NCI-H2196 treated with DMSO at 0.1 percent for 48 hours (cell line): ENCODE data around the gene GRIFIN.

ENCODE experiments used
- DNase-seq: peaks from one replicate; lab custom pipeline; 2025; ENCODE audit not compliant: unreplicated experiment; lab: John Stamatoyannopoulos, UW

Gene GRIFIN

DNA sequence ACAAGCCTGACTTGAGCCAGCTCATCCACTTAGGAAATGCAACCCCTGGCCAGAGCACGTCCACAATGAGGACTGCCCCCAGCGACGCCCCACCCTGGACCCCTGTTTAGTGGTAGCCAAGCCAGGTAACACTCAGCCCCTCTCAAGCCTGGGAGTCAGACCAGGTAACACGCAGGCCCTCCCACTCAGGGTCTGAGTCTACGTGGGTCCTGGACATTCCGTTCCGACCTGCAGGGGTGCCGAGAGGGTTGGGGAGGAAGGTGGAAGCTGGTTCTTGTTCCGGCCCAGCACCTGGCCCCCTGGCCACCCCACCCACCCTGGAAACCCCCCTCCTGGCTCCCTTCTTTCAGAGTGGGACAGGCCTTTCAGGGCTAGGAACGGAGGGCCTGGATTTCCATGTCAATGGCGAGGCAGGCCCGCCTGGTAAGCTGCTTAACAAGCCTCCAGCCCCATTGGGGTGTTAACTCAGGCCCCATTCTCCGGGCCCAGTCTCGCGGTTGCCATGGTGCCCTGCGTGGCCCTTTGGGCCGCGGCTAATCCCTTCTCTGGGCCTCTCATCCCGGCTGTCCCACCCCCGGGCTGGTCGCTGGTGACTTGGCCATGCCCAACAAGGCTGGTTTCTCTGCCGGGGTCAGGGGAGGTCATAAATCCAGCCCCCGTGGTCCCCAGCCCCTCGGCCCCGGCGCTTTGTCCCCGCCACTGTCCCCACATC, 23.7 kb upstream of the GRIFIN start:
- DNase-seq = no peak

DNA sequence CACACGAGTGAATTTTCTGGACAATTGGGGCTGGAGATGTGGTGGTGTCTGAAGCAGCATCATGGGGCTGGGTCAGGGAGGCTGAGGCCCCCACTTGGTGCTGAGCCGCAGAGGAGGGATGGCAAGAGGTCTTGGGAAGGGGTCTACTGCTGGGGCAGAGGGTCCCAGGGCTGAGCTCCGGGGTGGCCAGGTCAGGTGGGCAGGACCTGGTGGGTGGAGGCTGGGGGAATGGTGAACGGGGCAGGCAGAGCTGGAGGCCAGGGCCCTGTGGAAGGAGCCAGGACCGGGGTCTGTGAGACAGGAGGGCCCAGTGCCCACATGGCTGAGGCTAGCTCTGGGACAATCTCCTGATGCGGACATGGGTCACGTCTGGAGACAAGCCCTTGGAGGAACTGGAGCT, 23.0 kb upstream of the GRIFIN start:
- no peak for DNase-seq

DNA sequence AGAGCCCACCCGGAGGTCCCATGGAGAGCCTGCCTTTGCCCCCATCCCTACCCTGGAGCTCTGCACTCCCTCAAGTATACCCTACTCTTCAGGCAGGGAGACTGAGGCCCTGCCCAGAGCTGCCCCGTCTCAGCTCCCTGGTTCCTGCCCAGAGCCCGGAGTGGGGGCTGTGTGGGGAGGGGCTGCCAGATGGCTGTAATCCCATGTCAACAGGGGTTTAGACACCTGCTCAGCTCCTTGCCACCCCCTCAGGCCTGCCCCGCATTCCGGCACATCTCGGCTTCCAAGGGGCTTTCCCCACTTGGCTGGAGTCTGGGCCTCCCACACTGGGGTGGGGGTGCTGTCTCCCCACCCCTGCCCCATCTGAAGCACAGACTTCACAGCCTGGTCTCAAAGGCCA, 22.5 kb upstream of the GRIFIN start:
- no peak for DNase-seq

DNA sequence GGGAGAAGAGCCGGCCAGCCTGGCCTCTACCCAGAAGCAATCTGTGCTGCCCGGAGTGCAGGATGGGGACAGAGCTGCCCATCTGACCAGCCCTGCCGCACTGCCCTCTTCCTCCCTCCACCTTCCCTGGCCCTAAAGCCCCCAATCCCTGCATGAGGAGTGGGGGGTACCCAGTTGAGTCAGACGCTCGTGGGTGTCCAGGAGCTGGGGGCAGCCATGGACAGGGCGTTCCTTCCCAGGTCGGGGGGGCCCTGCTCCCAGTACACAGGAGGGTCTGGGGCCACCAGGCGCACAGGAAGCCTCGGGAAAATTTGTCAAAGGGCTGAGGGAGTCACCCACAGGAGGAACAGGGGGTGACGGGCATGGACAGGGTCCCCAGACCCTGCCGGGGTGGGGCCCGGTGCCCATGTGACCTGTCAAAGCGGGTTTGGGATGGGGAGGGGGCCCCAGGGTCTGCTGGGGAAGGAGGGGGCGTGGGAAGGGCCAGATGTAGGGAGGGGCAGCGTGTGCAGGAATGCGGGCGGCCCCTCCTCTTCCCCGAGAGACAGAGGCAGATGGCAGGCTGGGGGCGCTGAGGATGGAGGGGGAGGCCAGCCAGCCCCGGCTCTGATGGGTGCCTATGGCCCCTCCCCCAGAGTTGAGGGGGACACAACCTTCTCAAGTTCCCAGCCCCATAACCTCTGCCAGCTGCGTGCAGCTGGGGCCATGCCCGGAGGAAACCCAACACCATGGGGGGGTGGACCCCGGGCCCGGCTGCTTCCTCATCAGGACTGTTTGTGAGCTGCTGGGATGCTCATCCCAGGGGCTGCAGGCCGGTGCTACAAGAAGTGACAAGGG, 21.5 kb upstream of the GRIFIN start:
- no peak for DNase-seq

DNA sequence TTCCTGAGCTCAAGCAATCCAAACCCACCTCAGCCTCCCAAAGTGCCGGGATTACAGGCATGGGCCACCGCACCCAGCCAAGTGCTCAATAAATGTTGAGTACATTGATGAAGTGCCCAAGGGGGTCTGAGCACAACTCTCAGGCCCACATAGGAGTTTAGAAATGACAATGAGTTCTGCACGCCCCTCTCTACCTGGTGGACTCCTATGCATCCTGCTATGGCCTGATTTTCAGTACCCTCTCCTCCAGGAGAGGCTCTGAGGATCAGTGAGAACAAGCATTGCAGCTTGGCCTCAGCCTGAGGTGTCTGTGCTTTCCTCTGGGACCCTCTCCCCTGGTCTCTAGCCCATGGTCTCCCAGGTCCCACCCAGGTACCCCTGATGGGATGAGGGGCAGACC, 20.9 kb upstream of the GRIFIN start:
- no peak for DNase-seq

DNA sequence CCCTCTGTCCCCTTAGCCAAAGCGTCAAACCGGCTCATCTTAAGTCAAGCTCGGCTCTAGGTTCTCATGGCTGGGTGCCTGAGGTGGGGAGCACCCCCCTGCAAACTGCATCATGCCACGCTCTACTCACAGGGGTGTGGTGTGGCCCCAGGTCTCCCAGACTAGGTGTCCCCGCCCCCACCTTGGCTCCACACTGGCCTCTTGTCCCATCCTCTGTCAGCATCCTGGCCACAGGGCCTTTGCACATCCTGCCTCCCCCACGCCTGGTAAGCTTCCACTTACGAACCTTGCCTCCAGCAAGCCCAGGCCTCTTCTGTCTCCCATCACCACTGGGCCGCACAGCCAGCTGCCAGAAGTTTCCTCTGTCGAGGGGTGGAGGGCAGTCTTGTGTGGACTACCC, 20.2 kb upstream of the GRIFIN start:
- DNase-seq = no peak

DNA sequence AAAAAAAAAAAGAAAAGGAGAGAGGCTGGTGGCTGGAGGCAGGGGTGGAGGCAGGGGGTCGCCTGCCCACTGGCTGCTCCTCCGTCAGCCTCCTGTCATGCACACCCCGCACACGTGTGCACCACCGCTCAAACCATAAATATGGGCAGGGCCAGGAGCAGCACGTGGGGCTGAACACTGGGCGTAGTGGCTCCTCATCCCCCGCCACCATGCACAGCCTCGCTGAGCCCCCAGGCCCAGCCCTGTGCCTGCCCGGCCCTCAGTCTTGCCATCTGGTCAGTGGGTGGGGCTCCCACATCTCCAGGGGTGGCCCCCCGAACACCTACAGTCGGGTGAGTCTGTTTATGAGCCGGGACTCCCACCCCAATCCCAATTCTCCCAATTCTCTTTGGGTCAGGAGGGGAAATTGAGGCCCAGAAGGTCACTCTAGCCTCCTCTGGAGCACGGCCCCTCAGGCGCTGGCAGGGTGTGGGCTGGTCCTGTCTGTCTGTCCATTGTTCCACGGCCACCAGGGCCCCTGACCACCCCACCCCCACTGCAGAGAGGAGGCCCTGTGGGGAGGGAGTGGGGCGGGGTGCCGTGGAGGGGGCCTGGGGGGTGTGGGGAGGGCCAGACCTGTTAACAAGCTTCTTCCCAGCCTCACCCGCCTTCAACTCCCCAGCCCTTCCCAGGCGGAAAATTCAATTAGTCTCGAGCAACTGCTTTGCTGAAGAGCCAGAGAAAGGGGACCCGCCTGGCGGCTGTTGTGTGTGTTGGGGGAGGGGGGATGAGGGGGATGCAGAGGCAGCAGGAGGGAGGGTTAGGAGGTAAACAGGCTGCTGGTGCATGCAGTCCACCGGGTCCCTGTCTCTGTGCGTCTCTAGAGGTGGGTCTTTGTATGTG, 19.5 kb upstream of the GRIFIN start:
- DNase-seq = no peak

DNA sequence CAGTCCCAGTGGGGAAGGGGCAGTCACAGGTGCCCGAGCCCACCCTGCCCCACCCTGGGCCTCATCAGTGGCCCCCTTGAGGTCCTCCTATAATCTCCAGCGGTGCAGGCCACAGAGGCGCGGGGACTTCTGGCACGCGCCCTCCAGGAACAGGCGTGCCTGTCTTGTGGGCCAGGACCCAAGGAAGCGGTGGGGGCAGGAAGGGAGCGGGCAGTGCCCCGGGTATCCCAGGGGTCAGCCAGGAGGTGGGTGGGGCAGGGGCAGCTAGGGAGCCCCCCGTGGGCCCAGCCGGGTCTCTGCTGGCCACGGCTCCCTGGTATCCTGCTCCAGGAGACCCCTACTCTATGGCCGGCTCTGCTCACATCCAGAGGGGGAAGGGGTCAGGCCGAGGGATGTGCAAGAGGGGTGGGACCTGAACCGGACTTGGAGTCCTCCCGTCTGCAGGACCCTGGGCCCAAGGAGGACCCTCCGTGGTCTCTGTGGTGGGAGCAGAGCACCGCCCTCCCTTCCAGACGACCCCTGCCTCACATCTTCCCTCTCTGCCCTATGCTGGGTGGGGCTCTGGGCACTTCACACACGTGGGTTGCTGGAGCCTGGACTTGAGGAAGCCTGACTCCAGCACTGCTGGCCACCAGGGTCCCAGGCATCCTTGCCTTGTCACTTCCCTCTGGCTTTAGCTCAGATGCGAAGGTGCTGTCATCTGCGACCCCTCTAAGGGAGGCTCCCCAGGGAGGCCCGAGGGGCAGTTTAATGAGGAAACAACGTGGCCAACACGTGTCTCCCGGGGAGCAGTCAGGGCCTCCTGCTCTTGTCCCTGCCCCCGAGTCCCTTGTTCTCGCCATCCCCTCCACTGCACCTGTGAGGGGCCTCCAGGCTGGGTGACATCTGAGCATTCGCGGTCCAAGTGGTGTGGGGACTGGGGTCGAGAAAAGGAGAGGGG, 18.3 kb upstream of the GRIFIN start:
- no peak for DNase-seq

DNA sequence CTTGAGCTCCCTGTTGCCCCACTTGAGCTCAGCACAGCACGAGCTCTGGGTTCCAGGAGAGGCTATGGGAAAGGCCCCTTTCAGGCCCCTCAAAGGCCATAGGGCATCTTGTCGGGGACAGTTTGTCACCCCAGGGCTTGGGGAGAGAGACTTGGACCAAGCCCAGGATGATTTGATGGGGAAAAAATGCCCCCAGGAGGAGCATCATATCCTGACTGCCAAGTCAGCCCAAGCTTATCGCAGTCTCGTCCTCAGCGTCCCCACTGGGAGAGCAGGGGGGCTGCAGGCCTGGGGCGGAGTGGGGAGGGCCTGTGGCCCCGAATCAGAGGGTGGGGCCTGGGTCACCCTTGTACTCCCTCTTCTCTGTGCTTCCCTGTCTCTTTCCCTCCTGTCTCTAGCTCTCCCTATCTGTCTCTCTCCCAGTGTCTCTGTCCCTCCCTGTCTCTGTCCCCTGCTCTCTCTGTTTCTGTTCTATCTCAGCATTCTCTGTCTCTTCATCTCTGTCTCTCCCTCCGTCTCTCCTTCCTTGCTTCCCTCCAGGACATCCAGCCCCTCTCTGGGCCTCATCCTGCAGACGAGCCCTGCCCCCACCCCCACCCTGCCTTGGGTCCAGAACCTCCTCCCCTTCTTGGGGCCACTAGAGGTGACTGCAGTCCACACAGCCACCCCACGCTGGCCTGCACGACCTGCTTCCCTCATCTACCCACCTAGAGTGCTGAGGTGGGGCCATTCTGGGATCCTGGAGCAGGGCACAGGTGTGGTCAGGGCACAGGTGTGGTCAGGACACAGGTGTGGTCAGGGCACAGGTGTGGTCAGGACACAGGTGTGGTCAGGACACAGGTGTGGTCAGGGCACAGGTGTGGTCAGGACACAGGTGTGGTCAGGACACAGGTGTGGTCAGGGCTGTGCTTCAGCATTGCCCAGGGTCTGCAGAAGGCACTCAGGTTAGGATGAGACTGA, 17.3 kb upstream of the GRIFIN start:
- DNase-seq = no peak

DNA sequence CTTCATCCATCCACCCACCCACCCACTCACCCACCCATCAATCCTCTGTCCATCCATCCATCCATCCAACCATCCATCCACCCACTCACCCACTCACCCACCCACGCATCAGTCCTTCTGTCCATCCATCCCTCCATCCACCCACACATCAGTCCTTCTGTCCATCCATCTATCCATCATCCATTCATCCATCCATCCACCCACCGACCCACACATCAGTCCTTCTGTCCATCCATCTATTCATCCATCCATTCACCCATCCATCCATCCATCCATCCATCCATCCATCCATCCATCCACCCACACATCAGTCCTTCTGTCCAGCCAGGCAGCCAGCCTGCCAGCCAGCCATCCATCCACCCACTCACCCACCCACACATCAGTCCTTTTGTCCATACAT, 15.8 kb upstream of the GRIFIN start:
- no peak for DNase-seq

DNA sequence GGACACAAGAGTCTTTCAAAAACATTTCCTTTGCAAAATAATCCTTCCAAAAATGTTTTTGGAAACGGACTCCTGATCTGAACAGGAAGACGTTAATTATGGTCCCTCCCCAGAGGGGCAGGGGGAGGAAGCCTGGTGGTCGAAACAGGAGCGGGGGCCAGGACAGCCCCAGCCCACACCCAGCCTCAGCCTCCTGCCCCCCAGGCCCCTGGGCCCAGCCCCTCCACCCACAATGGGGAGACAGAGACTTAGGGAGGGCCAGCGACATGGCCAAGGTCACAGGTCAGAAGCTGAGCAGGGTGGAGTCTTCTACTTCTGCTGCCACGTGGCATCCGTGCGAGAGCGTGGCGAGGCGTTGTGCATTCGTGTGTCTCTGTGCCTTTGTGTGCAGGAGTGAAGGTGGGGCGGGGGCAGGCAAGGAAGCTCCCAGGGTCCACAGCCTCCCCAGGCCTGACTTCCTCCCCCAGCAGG, 14.0 kb upstream of the GRIFIN start:
- no peak for DNase-seq

DNA sequence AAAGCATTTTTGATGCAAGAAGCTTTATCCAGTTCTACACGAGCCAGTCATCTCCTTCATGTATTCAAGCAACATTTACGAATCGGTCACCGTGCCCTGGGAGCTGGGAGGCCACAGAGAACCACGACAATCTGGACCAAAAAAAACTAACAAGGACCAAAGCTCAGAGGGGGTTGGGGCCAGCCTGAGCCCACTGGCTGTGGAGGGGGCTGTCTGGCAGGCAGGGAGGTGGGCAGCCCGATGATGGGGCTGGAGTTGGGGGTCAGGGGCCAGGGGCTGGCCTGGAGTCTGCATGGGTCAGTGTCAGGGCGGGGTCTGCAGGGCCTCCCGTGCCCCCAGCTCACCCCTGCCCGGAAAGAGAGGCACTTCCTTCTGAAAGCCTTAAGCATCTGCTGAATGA, 12.5 kb upstream of the GRIFIN start:
- DNase-seq = no peak

DNA sequence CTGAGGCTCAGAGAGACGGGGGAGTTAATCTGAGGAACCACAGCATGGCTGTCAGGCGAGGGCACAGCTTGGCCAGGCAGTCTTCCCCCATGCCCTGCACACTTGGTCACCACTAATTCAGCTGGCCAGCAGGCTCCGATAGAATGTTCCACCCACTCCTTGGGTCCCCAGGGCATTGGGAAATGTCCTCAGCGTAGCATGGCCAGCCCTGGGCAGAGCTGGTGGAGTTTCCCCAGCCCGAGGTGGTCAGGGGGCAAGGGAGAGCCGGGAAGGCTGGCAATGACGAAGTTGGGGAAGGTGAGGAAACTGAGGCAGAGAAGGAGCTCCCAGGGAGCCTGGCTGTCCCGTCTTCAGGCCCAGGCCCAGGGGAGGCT, 12.1 kb upstream of the GRIFIN start:
- DNase-seq = no peak

DNA sequence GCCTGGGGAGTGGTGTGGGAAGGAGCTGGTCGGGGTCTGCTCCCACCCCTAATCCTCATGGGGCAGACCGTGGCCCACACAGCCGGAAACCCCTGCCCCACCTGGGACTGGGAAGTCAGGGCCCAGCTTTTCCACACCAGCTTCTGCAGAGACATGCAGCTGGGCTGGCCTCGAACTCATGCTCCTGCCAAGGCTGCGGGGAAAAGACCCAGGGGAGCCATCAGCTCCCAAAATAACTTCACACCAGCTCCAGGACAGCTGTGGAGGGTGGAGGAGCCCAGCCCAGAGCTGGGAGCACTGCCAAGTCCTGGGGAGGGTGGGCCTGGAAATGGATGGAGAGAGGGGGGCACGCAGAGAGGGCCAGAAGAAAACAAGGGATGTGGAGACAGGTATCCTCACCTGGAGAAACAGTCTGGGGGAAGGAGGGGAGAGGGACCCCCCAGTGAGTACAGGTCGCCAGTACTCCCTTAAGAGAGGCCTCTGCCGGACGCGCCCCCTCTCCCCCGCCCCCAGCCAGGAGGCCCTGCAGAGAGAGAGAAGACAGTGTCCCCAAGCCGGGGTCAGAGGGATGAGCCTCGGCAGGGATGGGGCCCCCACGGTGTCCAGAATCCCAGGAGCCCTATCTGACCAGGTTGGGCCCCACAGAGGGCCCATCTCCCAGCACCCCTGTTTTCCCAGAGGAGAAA, 11.5 kb upstream of the GRIFIN start:
- DNase-seq = no peak

DNA sequence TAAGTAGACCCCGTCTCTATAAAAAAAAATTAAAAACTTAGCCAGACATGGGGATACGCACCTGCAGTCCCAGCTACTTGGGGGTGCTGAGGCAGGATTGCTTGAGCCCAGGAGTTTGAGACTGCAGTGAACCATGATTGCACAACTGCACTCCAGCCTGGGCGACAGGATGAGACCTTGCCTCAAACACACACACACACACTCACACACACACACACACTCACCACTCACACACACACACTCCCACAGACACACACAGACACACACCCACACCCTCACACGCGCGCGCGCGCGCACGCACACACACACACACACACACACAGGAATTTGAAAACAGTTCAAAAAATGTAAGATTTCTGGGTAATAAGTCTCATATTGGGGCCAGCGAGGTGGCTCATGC, 8.7 kb upstream of the GRIFIN start:
- DNase-seq = no peak

DNA sequence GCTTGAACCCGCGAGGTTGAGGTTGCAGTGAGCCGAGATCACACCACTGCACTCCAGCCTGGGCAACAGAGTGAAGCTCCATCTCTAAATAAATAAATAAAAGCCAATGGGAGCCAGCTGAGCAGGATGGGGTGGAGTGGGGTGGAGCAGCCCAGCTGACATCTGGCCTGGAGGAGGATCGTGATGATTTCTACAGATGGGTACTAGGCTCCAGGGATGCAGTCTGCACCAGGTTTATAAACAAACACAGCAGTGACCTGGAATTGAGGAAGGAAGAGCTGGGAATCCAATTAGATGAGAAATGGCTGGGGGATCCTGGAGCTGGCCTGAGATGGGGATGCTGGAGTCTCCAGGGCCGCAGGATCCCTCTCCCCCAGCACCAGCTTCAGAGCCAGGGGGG, 7.3 kb upstream of the GRIFIN start:
- DNase-seq = no peak

DNA sequence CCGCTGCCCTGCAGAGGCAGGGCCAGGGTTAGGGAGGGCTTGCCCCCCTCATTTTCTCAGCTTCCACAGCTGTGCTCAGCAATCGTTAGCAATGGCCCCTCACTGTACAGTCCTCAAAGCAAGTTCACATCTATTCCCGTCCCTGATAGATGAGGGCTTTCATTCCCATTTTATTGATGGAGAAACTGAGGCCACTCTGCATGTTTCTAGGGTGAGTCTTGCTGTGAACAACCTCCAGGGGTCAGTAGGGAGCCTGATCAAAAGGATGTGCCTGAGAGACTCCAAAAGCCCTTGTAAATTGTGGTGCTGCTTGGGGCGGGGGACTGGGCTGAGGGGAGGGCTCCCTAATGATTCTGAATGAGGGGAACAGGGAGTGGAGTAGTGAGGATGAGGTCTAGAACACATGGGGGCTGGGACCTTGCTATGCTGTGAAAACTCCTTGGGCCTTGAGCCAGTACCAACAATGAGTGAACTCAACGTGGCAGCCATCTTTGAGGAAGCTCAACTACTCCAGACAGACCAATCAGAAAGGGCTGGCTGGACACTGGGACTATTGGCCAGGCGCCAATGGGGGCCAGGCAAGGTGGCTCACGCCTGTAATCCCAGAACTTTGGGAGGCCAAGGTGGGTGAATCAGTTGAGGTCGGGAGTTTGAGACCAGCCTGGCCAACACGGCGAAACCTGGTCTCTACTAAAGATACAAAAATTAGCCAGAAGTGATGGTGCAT, 6.7 kb upstream of the GRIFIN start:
- no peak for DNase-seq

DNA sequence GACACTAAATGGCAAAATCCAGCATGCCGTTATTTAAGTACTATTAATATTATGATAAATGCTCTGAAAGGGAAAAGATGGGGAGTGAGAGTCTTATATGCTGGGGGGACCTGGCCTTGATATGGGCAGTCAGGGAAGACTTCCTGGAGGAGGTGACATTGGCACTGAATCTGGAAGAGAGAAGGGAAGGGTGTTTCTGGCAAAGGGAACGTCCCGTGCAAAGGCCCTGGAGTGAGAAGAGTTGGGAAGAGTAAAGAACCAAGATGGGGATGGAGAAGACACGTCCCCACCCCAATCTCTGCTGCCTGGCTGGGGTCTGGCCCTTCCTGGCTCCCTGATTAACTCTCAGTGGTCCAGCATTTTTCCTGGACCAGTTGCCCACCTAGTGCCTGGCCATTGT, 5.0 kb upstream of the GRIFIN start:
- no peak for DNase-seq
